ENCODE results near the gene SCEL. TPM values are rescaled to one million over a fixed set of nuclear protein-coding genes. Genes with fewer than 3 reads are reported as not detected.

The SCEL gene
- polyA plus RNA-seq, 4 donors: 0.13 to 0.27 (median 0.22) TPM; not detected in 1

DNA sequence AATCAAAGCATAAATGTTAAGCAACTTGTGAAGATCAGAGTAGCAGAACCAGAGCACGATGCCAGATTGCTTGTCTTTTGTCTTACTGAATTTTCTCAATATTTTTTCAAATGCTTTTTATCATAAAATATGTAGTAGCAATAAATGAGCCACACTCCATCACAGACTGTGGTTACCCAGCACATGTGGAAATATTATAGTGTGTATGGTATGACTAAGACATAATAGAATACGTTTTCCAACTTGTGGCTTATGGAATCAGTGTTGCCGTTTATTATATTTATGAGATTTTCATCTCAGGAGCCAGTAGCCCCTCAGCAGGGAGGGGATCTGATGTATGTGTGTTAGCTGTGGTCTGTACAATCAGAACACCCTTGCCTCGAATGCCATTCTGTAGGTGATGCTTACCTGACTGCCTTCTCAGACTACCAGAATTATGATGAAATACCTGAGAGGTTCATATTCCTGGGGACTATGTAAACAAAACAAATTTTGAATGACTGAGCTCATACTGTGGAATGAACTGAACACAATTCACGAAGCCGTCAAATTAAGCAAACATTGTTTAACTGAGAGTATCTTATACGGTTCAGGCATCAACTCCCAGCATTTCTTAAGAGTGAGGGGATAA, 1.9 kb downstream of the SCEL start:
- Histone ChIP-seq H3K27ac (ENCODE audit: low read depth in 1 of 3, low read length in 2 of 3) (no peak overlapping the region), H3K27me3 (ENCODE audit: control insufficient read depth in 3 of 3, insufficient read depth in 3 of 3, low read length in 3 of 3) (no peaks in the 10 kb centered on the region), H3K4me3 (ENCODE audit: low read depth in 1 of 3, low read length in 3 of 3) (no peak overlapping the region), H3K36me3 (ENCODE audit: control insufficient read depth in 3 of 3, insufficient read depth in 2 of 3, low read depth in 1 of 3, low read length in 3 of 3) (no peaks in the 10 kb centered on the region), H3K9me3 (ENCODE audit: control insufficient read depth in 2 of 2, insufficient read depth in 1 of 2, low read depth in 1 of 2, low read length in 1 of 2) (no peaks in the 10 kb centered on the region), H3K4me1 (ENCODE audit: control insufficient read depth in 3 of 3, insufficient read depth in 2 of 3, low read depth in 1 of 3, low read length in 2 of 3) (no peaks in the 10 kb centered on the region)
- FAIRE-seq (no peak), DNase-seq (no peak)
- 76 to 83% (median 80%) methylated on average over 7 of the region's 7 CpGs for WGBS, 3 donors

DNA sequence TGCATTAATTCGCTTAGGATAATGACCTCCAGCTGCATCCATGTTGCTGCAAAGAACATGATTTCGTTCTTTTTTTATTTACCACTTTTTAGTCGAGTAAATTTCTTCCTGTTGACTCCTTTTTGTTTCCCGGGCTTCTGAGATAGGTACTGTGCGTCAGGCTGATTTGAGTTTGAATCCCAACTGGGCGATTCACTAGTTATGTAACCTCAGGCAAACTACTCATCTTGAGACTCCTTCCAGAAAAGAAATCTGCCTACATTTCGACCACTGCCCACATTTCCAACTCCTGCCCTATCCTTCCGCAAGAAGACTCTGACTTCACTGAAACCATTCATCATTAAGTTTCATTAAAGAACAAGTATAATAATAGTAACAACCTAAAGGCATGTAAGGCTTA, 8.2 kb downstream of the SCEL start:
- FAIRE-seq: no peak
- Histone ChIP-seq H3K9me3 (ENCODE audit: control insufficient read depth in 2 of 2, insufficient read depth in 1 of 2, low read depth in 1 of 2, low read length in 1 of 2) (no peaks in the 10 kb centered on the region), H3K4me1 (ENCODE audit: control insufficient read depth in 3 of 3, insufficient read depth in 2 of 3, low read depth in 1 of 3, low read length in 2 of 3) (peaks cover 0 to 5% (median 0%) of the 10 kb centered on the region in 3 donors), H3K36me3 (ENCODE audit: control insufficient read depth in 3 of 3, insufficient read depth in 2 of 3, low read depth in 1 of 3, low read length in 3 of 3) (no peaks in the 10 kb centered on the region), H3K27ac (ENCODE audit: low read depth in 1 of 3, low read length in 2 of 3) (no peak overlapping the region), H3K27me3 (ENCODE audit: control insufficient read depth in 3 of 3, insufficient read depth in 3 of 3, low read length in 3 of 3) (no peaks in the 10 kb centered on the region), H3K4me3 (ENCODE audit: low read depth in 1 of 3, low read length in 3 of 3) (no peak overlapping the region)
- WGBS, 3 donors: 84 to 88% (median 86%) methylated on average over 8 of the region's 8 CpGs
- DNase-seq: no peak

DNA sequence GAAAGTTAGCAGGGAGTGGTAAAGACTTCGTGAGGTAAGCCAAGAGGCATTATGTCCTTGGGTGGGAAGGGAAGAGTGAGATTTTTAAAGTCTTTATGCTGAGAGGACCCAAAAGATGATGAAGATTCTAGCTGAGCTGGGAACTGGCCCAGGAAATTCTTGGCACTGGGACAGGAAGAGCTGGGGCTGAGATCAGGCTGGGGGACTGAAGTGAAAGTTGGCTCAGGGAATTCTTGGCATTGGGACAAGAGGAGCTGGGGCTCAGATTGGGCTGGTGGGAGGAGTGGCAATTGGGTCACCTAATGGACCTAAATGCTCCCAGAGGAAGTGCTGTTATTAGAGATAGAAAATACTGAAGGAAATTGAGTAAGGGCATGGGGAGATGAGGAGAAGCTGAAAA, 8.8 kb downstream of the SCEL start:
- FAIRE-seq: no peak
- WGBS, 3 donors: 58 to 79% (median 70%) methylated on average over 1 of the region's 1 CpG

GRCh38 chr13:77544758-77545338, 9.3 kb downstream of the SCEL start:
- Histone ChIP-seq H3K36me3 (ENCODE audit: control insufficient read depth in 3 of 3, insufficient read depth in 2 of 3, low read depth in 1 of 3, low read length in 3 of 3) (no peaks in the 10 kb centered on the region), H3K9me3 (ENCODE audit: control insufficient read depth in 2 of 2, insufficient read depth in 1 of 2, low read depth in 1 of 2, low read length in 1 of 2) (no peaks in the 10 kb centered on the region), H3K4me1 (ENCODE audit: control insufficient read depth in 3 of 3, insufficient read depth in 2 of 3, low read depth in 1 of 3, low read length in 2 of 3) (peaks cover 0 to 5% (median 0%) of the 10 kb centered on the region in 3 donors), H3K27ac (ENCODE audit: low read depth in 1 of 3, low read length in 2 of 3) (no peak overlapping the region), H3K27me3 (ENCODE audit: control insufficient read depth in 3 of 3, insufficient read depth in 3 of 3, low read length in 3 of 3) (no peaks in the 10 kb centered on the region), H3K4me3 (ENCODE audit: low read depth in 1 of 3, low read length in 3 of 3) (no peak overlapping the region)
- FAIRE-seq (no peak), DNase-seq (no peak)
- 56 to 66% (median 57%) methylated on average over 4 of the region's 4 CpGs for WGBS, 3 donors

More for the DNA sequence above, 8.8 kb downstream of the SCEL start:
- DNase-seq: peak in 1 of 2 donors; percentile 13
- H3K27me3 ChIP-seq (ENCODE audit: control insufficient read depth in 3 of 3, insufficient read depth in 3 of 3, low read length in 3 of 3): no peaks in the 10 kb centered on the region
- peaks cover 0 to 5% (median 0%) of the 10 kb centered on the region in 3 donors for H3K4me1 ChIP-seq (ENCODE audit: control insufficient read depth in 3 of 3, insufficient read depth in 2 of 3, low read depth in 1 of 3, low read length in 2 of 3)
- H3K9me3 ChIP-seq (ENCODE audit: control insufficient read depth in 2 of 2, insufficient read depth in 1 of 2, low read depth in 1 of 2, low read length in 1 of 2): no peaks in the 10 kb centered on the region
- no peak overlapping the region for H3K4me3 ChIP-seq (ENCODE audit: low read depth in 1 of 3, low read length in 3 of 3)
- no peaks in the 10 kb centered on the region for H3K36me3 ChIP-seq (ENCODE audit: control insufficient read depth in 3 of 3, insufficient read depth in 2 of 3, low read depth in 1 of 3, low read length in 3 of 3)
- no peak overlapping the region for H3K27ac ChIP-seq (ENCODE audit: low read depth in 1 of 3, low read length in 2 of 3)

DNA sequence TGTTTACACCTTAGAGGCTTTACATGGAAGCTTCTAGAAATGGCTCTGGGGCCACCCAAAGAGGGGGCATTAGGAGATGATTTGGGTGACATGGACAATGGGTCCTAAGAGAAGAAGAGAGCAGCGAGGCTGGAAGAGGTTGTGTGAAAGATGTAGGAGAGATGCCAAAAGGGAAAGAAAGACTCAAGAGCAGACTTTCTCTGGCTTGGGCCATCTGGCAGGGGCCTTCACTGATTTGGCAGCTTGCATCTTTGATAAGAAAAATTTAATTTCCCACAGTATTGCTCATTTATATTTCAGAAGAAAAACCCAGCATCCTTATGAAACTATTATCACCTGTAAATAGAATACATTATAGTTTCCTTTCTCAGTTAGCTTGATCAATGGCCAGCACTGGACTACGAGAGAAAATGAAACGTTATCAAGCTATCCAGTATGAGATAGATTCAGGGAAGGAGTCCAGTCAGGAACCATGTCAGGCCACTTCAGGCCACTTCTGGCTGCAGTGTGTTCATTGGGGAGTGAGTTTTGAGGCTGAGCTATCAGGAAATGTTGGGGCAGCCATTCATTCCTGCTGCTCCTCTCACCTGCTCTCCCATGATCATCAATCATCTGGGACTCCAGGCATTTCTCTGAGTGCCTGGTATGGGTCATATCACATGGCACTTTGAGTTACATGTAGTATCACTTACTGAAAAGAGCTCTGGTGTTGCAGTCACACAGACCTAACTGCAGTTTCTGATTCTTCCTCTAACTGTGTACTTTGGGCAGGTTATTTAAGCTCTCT, 10.3 kb downstream of the SCEL start:
- Histone ChIP-seq H3K27ac (ENCODE audit: low read depth in 1 of 3, low read length in 2 of 3) (no peak overlapping the region), H3K4me1 (ENCODE audit: control insufficient read depth in 3 of 3, insufficient read depth in 2 of 3, low read depth in 1 of 3, low read length in 2 of 3) (peaks cover 0 to 5% (median 0%) of the 10 kb centered on the region in 3 donors), H3K36me3 (ENCODE audit: control insufficient read depth in 3 of 3, insufficient read depth in 2 of 3, low read depth in 1 of 3, low read length in 3 of 3) (no peaks in the 10 kb centered on the region), H3K4me3 (ENCODE audit: low read depth in 1 of 3, low read length in 3 of 3) (no peak overlapping the region), H3K9me3 (ENCODE audit: control insufficient read depth in 2 of 2, insufficient read depth in 1 of 2, low read depth in 1 of 2, low read length in 1 of 2) (no peaks in the 10 kb centered on the region), H3K27me3 (ENCODE audit: control insufficient read depth in 3 of 3, insufficient read depth in 3 of 3, low read length in 3 of 3) (no peaks in the 10 kb centered on the region)
- WGBS, 3 donors: 57 to 68% (median 65%) methylated on average over 3 of the region's 3 CpGs
- DNase-seq (no peak), FAIRE-seq (no peak)

DNA sequence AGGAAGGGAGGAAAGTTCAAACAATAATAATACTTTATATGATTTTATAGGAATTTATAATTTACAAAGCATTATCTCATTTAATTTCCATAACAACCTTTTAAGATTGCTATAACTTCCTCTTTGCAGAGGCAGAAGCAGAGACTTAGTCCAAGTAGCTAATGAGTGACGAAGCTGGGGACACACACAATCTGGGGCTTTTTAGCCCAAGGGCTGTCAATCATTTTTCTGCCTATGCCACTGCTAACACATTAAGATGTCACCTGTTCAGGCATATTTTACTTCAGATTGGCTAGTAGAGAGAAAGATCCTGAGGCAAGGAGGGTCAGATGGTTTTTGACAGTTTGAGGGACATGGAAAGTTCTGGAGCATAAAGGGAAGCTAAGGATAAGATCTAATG, 12.6 kb downstream of the SCEL start:
- H3K27me3 ChIP-seq (ENCODE audit: control insufficient read depth in 3 of 3, insufficient read depth in 3 of 3, low read length in 3 of 3): no peaks in the 10 kb centered on the region
- DNase-seq (no peak), FAIRE-seq (no peak)
- peaks cover 0 to 5% (median 0%) of the 10 kb centered on the region in 3 donors for H3K4me1 ChIP-seq (ENCODE audit: control insufficient read depth in 3 of 3, insufficient read depth in 2 of 3, low read depth in 1 of 3, low read length in 2 of 3)
- H3K27ac ChIP-seq (ENCODE audit: low read depth in 1 of 3, low read length in 2 of 3): no peak overlapping the region
- no peak overlapping the region for H3K4me3 ChIP-seq (ENCODE audit: low read depth in 1 of 3, low read length in 3 of 3)
- no peaks in the 10 kb centered on the region for H3K36me3 ChIP-seq (ENCODE audit: control insufficient read depth in 3 of 3, insufficient read depth in 2 of 3, low read depth in 1 of 3, low read length in 3 of 3)
- H3K9me3 ChIP-seq (ENCODE audit: control insufficient read depth in 2 of 2, insufficient read depth in 1 of 2, low read depth in 1 of 2, low read length in 1 of 2): no peaks in the 10 kb centered on the region
- 58 to 88% (median 64%) methylated on average over 1 of the region's 1 CpG for WGBS, 3 donors

DNA sequence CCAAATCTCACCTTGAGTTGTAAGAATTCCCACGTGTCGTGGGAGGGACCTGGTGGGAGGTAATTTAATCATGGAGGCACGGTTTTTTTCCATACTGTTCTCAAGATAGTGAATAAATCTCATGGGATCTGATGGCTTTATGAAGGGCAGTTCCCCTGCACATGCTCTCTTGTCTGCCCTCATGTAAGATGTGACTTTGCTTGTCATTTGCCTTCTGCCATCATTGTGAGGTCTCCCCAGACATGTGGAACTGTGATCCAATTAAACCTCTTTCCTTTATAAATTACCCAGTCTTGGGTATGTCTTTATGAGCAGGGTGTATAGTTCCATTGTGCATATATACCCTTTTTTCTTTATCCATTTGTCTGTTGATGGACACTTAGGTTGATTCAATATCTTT, 13.1 kb downstream of the SCEL start:
- no peak overlapping the region for H3K4me3 ChIP-seq (ENCODE audit: low read depth in 1 of 3, low read length in 3 of 3)
- WGBS, 3 donors: 66 to 77% (median 71%) methylated on average over 3 of the region's 3 CpGs
- no peak for FAIRE-seq
- H3K36me3 ChIP-seq (ENCODE audit: control insufficient read depth in 3 of 3, insufficient read depth in 2 of 3, low read depth in 1 of 3, low read length in 3 of 3): no peaks in the 10 kb centered on the region
- H3K27ac ChIP-seq (ENCODE audit: low read depth in 1 of 3, low read length in 2 of 3): no peak overlapping the region
- H3K9me3 ChIP-seq (ENCODE audit: control insufficient read depth in 2 of 2, insufficient read depth in 1 of 2, low read depth in 1 of 2, low read length in 1 of 2): no peaks in the 10 kb centered on the region
- peaks cover 0 to 5% (median 0%) of the 10 kb centered on the region in 3 donors for H3K4me1 ChIP-seq (ENCODE audit: control insufficient read depth in 3 of 3, insufficient read depth in 2 of 3, low read depth in 1 of 3, low read length in 2 of 3)
- no peak for DNase-seq
- H3K27me3 ChIP-seq (ENCODE audit: control insufficient read depth in 3 of 3, insufficient read depth in 3 of 3, low read length in 3 of 3): no peaks in the 10 kb centered on the region

DNA sequence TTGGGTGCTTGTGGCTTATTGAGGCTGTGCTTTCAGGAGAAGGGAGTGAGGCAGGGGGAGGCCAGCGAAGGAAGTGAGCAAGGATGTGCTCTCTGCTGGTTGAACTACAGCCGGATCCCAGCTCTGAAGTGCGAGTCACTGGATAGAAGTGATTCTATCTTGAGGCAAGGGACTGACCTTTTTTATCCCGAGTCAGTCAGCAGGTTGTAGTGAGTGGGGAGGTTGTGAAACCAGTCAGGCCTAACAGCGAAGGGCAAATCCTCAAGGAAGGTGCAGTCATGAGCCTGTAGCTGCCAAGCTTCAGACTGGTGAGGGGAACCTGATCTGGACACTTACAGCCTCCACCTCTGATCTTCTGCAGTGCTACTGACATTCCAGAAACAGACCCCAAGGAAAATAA, 18.6 kb downstream of the SCEL start:
- Histone ChIP-seq H3K9me3 (ENCODE audit: control insufficient read depth in 2 of 2, insufficient read depth in 1 of 2, low read depth in 1 of 2, low read length in 1 of 2) (no peaks in the 10 kb centered on the region), H3K4me1 (ENCODE audit: control insufficient read depth in 3 of 3, insufficient read depth in 2 of 3, low read depth in 1 of 3, low read length in 2 of 3) (no peaks in the 10 kb centered on the region), H3K27ac (ENCODE audit: low read depth in 1 of 3, low read length in 2 of 3) (no peak overlapping the region), H3K27me3 (ENCODE audit: control insufficient read depth in 3 of 3, insufficient read depth in 3 of 3, low read length in 3 of 3) (no peaks in the 10 kb centered on the region), H3K36me3 (ENCODE audit: control insufficient read depth in 3 of 3, insufficient read depth in 2 of 3, low read depth in 1 of 3, low read length in 3 of 3) (no peaks in the 10 kb centered on the region), H3K4me3 (ENCODE audit: low read depth in 1 of 3, low read length in 3 of 3) (no peak overlapping the region)
- FAIRE-seq (no peak), DNase-seq (no peak)
- WGBS, 3 donors: 73 to 84% (median 80%) methylated on average over 5 of the region's 5 CpGs
